LNCAP (cell line): Measurements from ENCODE around the gene CD207.

Source experiments
- TF ChIP-seq, protein P1 (sequence below): fragments of 450-650 bp; IDR thresholded peaks from 2 replicates; pipeline ENCODE4 v1.5.1; 2017; ENCODE audit warnings: mild to moderate bottlenecking

Gene CD207

GRCh38 chr2:70828115-70828514 is 7.5 kb downstream of the CD207 start:
- TF ChIP-seq, protein P1, sequence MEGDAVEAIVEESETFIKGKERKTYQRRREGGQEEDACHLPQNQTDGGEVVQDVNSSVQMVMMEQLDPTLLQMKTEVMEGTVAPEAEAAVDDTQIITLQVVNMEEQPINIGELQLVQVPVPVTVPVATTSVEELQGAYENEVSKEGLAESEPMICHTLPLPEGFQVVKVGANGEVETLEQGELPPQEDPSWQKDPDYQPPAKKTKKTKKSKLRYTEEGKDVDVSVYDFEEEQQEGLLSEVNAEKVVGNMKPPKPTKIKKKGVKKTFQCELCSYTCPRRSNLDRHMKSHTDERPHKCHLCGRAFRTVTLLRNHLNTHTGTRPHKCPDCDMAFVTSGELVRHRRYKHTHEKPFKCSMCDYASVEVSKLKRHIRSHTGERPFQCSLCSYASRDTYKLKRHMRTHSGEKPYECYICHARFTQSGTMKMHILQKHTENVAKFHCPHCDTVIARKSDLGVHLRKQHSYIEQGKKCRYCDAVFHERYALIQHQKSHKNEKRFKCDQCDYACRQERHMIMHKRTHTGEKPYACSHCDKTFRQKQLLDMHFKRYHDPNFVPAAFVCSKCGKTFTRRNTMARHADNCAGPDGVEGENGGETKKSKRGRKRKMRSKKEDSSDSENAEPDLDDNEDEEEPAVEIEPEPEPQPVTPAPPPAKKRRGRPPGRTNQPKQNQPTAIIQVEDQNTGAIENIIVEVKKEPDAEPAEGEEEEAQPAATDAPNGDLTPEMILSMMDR, result no peak

DNA sequence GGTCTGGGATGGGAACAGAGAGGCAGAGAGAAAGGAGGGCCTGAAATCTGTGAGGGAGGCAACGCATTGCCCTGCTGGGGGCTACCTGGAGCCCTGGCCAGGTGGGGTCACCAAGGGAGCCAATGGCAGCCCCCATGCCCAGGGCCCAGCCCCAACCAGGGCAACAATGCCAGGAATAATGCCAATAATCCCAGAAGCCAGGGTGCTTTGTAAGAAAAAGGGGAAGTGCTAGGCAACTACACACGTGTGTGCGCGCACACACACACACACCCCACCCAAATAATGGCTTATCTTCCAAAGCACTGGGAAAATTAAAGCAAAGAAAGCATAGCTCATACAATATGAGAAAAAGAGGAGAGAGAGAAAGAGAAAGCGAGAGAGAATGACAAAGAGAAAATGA is 8.2 kb downstream of the CD207 start:
- TF ChIP-seq, protein P1, result no peak

GRCh38 chr2:70826696-70827350 is 8.8 kb downstream of the CD207 start:
- TF ChIP-seq, protein P1, result no peak

DNA sequence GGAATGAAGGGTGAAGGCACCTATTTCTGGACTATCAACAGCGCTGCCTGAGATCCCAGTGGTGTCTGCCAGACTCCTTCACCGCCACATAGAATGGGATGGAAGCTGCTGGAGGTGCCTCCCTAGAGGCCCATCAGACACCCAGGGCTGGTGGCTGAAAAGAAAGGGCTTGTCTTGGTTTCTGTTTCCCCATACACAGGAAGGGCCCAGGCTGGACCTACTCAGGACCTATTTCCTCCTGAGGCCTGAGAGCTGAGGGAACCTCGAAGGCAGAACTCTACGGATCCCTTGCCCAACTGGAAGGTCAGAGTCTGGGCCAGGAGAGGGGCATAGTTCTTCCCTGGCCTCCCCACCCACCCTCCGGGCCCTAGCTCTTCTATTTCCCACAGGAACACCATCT is 12.4 kb downstream of the CD207 start:
- TF ChIP-seq, protein P1, result no peak

GRCh38 chr2:70822843-70823242 is 12.8 kb downstream of the CD207 start:
- TF ChIP-seq, protein P1, result no peak

GRCh38 chr2:70820499-70820898 is 15.1 kb downstream of the CD207 start, which contains the start of gene CLEC4F:
TSS of gene CLEC4F (minus strand) at chr2:70820599. CDS start at chr2:70820523, 76 bp downstream.
- TF ChIP-seq, protein P1, result no peak

- TF ChIP-seq, protein P1, result no peak
Observed at GRCh38 chr2:70817284-70817954, 18.2 kb downstream of the CD207 start.
